ENCODE measurements around the gene RIMS1.

RIMS1 gene

GRCh38 chr6:71886184-71887005, at the start of gene RIMS1:
TSS of gene RIMS1 (plus strand) at chr6:71886550. CDS start at chr6:71887024, 474 bp downstream.
- peak; percentile 83 for DNase-seq

- no peak for DNase-seq
These were observed 35.1 kb upstream of the RIMS1 start for GRCh38 chr6:71851214-71851613.

GRCh38 chr6:71852948-71853347, 33.4 kb upstream of the RIMS1 start:
- no peak for DNase-seq

GRCh38 chr6:71855406-71855805, 30.9 kb upstream of the RIMS1 start:
- DNase-seq, result peak; percentile 2

- no peak for DNase-seq
These were observed 7.3 kb upstream of the RIMS1 start for GRCh38 chr6:71879016-71879415.

- DNase-seq, result no peak
These were observed 825 bp downstream of the RIMS1 start for GRCh38 chr6:71887006-71887743.

- DNase-seq, result no peak
These were observed 1.4 kb downstream of the RIMS1 start for GRCh38 chr6:71887744-71888230.

GRCh38 chr6:71888756-71889340, 2.5 kb downstream of the RIMS1 start:
- no peak for DNase-seq

GRCh38 chr6:71889366-71889765, 3.0 kb downstream of the RIMS1 start:
- no peak for DNase-seq

GRCh38 chr6:71892641-71893040, 6.3 kb downstream of the RIMS1 start:
- no peak for DNase-seq

- DNase-seq, result no peak
These were observed 14.3 kb downstream of the RIMS1 start for GRCh38 chr6:71900642-71901041.

GRCh38 chr6:71902261-71902660, 15.9 kb downstream of the RIMS1 start:
- DNase-seq, result no peak

GRCh38 chr6:71906813-71907212, 20.5 kb downstream of the RIMS1 start:
- DNase-seq, result no peak

- no peak for DNase-seq
These were observed 21.9 kb downstream of the RIMS1 start for GRCh38 chr6:71908162-71908765.

- no peak for DNase-seq
These were observed 27.3 kb downstream of the RIMS1 start for GRCh38 chr6:71913444-71914234.

GRCh38 chr6:71929047-71929446, 42.7 kb downstream of the RIMS1 start:
- DNase-seq, result no peak

- DNase-seq, result no peak
These were observed 47.5 kb downstream of the RIMS1 start for GRCh38 chr6:71933881-71934280.

- peak; percentile 51 for DNase-seq
These were observed 79.1 kb downstream of the RIMS1 start for GRCh38 chr6:71965404-71965803.

GRCh38 chr6:71967436-71967835, 81.1 kb downstream of the RIMS1 start:
- no peak for DNase-seq

GRCh38 chr6:71977884-71978283, 91.5 kb downstream of the RIMS1 start:
- DNase-seq, result no peak

GRCh38 chr6:71979911-71980310, 93.6 kb downstream of the RIMS1 start:
- no peak for DNase-seq

- no peak for DNase-seq
These were observed 96.0 kb downstream of the RIMS1 start for GRCh38 chr6:71982389-71982788.
